ENCODE results near the gene SCNN1A. TPM values are rescaled to one million over a fixed set of nuclear protein-coding genes. Genes with fewer than 3 reads are reported as not detected.

The SCNN1A gene
- total RNA-seq, 1 experiment from 2014 or later = 111 TPM

GRCh38 chr12:6367969-6368892, 7.1 kb downstream of the SCNN1A start:
- Mint-ChIP-seq H3K36me3 (ENCODE audit: insufficient read depth in 1 of 3, low read depth in 3 of 3) (peaks cover 16 to 53% (median 44%) of the 10 kb centered on the region in 3 experiments), H3K4me3 (no peak overlapping the region), H3K27me3 (ENCODE audit: low read depth) (no peaks in the 10 kb centered on the region), H3K4me1 (peaks cover 52% of the 10 kb centered on the region in 2 experiments), H3K27ac (peak overlapping the region; percentile 40 to 68 (median 53); a peak in 4 of 7 replicates), H3K9me3 (no peaks in the 10 kb centered on the region; a peak in 1 of 5 replicates)
- peaks cover 15% of the 10 kb centered on the region; the same call in 1 of the 2 replicates for H3K4me1 ChIP-seq (ENCODE audit: insufficient read depth, low read length)
- no peak overlapping the region for H2BK20ac ChIP-seq (ENCODE audit: low read depth, low read length, poor library complexity, severe bottlenecking)
- no peak overlapping the region for H3K9ac ChIP-seq (ENCODE audit: extremely low read depth, insufficient read length, low read length)
- DNase-seq = no peak
- no peak for TF ChIP-seq CTCF (conservative IDR thresholded peaks at IDR 0.05)
- no peaks in the 10 kb centered on the region for H3K27me3 ChIP-seq (ENCODE audit: insufficient read depth, low read length)
- no peak overlapping the region for H3K23ac ChIP-seq (ENCODE audit: insufficient read length, low read depth, low read length)
- no peak overlapping the region for H2BK5ac ChIP-seq (ENCODE audit: insufficient read length, low read length)
- H3K23me2 ChIP-seq (ENCODE audit: insufficient read length, low read depth, low read length, poor library complexity, severe bottlenecking) = peaks cover 22% of the 10 kb centered on the region
- peaks cover 9% of the 10 kb centered on the region for H3K79me1 ChIP-seq (ENCODE audit: insufficient read depth, low read depth, low read length, poor library complexity, severe bottlenecking)
- no peak overlapping the region for H3K4ac ChIP-seq (ENCODE audit: low read depth, low read length)
- H4K5ac ChIP-seq (ENCODE audit: insufficient read length, low read depth, low read length) = no peak overlapping the region
- H3K14ac ChIP-seq (ENCODE audit: insufficient read depth, low read length) = no peak overlapping the region
- no peak overlapping the region for H3T11ph ChIP-seq (ENCODE audit: low read length)
- no peak overlapping the region for H2BK120ac ChIP-seq (ENCODE audit: low read depth, low read length, poor library complexity, severe bottlenecking)
- H2BK15ac ChIP-seq (ENCODE audit: low read depth, low read length) = no peak overlapping the region
- H3K9me3 ChIP-seq (ENCODE audit: control insufficient read depth, low read depth, low read length) = no peaks in the 10 kb centered on the region
- H4K20me1 ChIP-seq (ENCODE audit: control insufficient read depth, insufficient read depth, insufficient read length) = no peaks in the 10 kb centered on the region
- no CpG with 5 or more reads among the region's 15 CpGs for WGBS (ENCODE audit: extremely low coverage, insufficient read length, low lambda C conversion rate)
- no peak overlapping the region for H2AK5ac ChIP-seq (ENCODE audit: insufficient read length, low read length)
- H4K91ac ChIP-seq (ENCODE audit: insufficient read length, low read depth, low read length) = no peak overlapping the region
- H3K4me2 ChIP-seq (ENCODE audit: insufficient read depth, insufficient read length, low read length) = no peak overlapping the region
- H4K8ac ChIP-seq (replicated peaks; ENCODE audit: insufficient read length, low read depth, low read length) = no peak overlapping the region
- no peak overlapping the region for H3K18ac ChIP-seq (ENCODE audit: insufficient read length, low read depth, low read length)
- H3K56ac ChIP-seq (ENCODE audit: insufficient read length, low read depth, low read length) = no peak overlapping the region
- H3K27ac ChIP-seq (ENCODE audit: insufficient read length, low read depth, low read length) = no peak overlapping the region
- no peak overlapping the region for H2BK12ac ChIP-seq (ENCODE audit: insufficient read length, low read depth, low read length)
- peaks cover 21% of the 10 kb centered on the region for H3K79me2 ChIP-seq (ENCODE audit: insufficient read depth, low read length)
- H2AFZ ChIP-seq (ENCODE audit: low read length) = no peak overlapping the region

Data from H9 (cell line).